ENCODE measurements around the gene TMED7.

TMED7 gene

DNA sequence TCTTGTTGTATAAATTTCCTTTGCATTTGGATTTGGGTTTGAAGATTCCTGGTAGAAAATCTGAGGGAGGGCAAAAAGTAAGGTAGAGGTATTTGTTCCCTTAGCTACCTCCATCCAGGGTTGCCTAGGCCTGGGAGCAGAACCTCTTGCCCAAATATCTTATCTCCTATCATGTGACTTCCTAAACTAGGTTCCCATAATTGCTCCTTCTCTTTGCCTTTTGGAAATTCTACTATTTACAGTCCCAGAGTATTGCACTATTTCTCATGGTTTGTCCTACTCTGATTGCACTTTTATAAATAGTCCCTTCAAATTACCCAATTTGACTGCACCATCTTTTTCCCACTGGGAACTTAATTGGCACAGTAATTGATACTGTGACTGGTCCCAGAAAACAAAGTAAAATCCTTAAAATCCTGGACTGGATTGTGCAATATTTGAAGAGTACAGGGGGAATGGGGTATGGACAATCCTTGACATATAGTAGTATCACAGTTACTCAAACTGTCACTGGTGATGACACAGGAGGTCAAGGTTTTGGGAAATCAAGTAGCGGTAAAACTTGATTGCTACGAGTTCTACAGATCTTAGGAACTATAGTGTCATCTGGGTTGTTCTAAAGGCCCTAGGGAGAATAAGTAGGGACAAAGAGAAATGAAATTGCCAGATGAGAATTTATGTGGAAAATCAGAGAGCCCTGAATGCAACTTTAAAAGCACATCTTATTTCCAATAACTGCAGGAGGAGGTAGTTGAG lies 31.5 kb upstream of the TMED7 start:
- H3K4me1 ChIP-seq (ENCODE audit: insufficient read depth, low read length): no peaks in the 10 kb centered on the region
- H3K4me2 ChIP-seq (ENCODE audit: insufficient read depth, low read length): no peak overlapping the region
- H3K27me3 ChIP-seq (ENCODE audit: insufficient read depth, low read length, poor library complexity): peaks cover 4% of the 10 kb centered on the region
- H3K79me2 ChIP-seq (ENCODE audit: insufficient read depth, low read length): no peaks in the 10 kb centered on the region
- DNase-seq: no peak
- no peaks in the 10 kb centered on the region for H3K36me3 ChIP-seq (ENCODE audit: insufficient read depth, low read length)
- TF ChIP-seq EZH2 (IDR thresholded peaks at IDR 0.05; ENCODE audit: borderline replicate concordance, low read depth, low read length, severe bottlenecking): no peak
- no peak for TF ChIP-seq CTCF (IDR thresholded peaks at IDR 0.05; ENCODE audit: borderline replicate concordance, extremely low read depth, low read length, poor library complexity, severe bottlenecking)
- no peak for ATAC-seq (ENCODE audit: insufficient read depth, low read depth)
- H3K9me3 ChIP-seq (ENCODE audit: insufficient read depth, low read length, severe bottlenecking): no peaks in the 10 kb centered on the region
- H3K9ac ChIP-seq (ENCODE audit: low read depth, low read length): no peak overlapping the region
- H3K27ac ChIP-seq (ENCODE audit: low read length): no peak overlapping the region
- no peak overlapping the region for H2AFZ ChIP-seq (ENCODE audit: low read depth, low read length)
- no peak overlapping the region for H3K4me3 ChIP-seq (ENCODE audit: low read depth in 1 of 2, low read length in 2 of 2)
- no peaks in the 10 kb centered on the region for H4K20me1 ChIP-seq (ENCODE audit: insufficient read depth, low read length)

GRCh38 chr5:115656404-115656803 lies 30.6 kb upstream of the TMED7 start:
- H3K9me3 ChIP-seq (ENCODE audit: insufficient read depth, low read length, severe bottlenecking): no peaks in the 10 kb centered on the region
- no peaks in the 10 kb centered on the region for H3K36me3 ChIP-seq (ENCODE audit: insufficient read depth, low read length)
- no peak overlapping the region for H3K4me3 ChIP-seq (ENCODE audit: low read depth in 1 of 2, low read length in 2 of 2)
- TF ChIP-seq EZH2 (IDR thresholded peaks at IDR 0.05; ENCODE audit: borderline replicate concordance, low read depth, low read length, severe bottlenecking) (no peak), CTCF (IDR thresholded peaks at IDR 0.05; ENCODE audit: borderline replicate concordance, extremely low read depth, low read length, poor library complexity, severe bottlenecking) (no peak)
- H3K4me1 ChIP-seq (ENCODE audit: insufficient read depth, low read length): no peaks in the 10 kb centered on the region
- DNase-seq (no peak), ATAC-seq (ENCODE audit: insufficient read depth, low read depth) (no peak)
- H2AFZ ChIP-seq (ENCODE audit: low read depth, low read length): no peak overlapping the region
- no peaks in the 10 kb centered on the region for H4K20me1 ChIP-seq (ENCODE audit: insufficient read depth, low read length)
- H3K27me3 ChIP-seq (ENCODE audit: insufficient read depth, low read length, poor library complexity): peaks cover 4% of the 10 kb centered on the region
- no peaks in the 10 kb centered on the region for H3K79me2 ChIP-seq (ENCODE audit: insufficient read depth, low read length)
- no peak overlapping the region for H3K9ac ChIP-seq (ENCODE audit: low read depth, low read length)
- no peak overlapping the region for H3K4me2 ChIP-seq (ENCODE audit: insufficient read depth, low read length)
- H3K27ac ChIP-seq (ENCODE audit: low read length): no peak overlapping the region

DNA sequence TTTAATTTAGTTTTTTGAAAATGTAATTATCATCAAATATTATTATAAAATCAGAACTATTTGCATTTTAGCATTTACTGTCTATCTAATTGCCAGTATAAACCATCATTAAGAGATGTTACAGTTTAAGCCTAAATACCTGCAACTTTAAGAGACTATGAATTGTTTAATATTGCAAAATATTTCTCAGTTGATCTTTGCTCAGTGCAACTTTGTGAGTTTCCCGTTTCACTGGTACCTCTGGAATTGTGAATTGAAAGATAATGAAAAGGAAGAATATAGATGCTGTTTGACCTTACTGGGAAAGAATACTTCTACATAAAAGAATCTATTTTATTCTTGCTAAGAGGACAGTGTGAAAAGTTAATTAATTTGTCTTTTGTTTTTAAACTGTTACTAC lies 30.2 kb upstream of the TMED7 start:
- Histone ChIP-seq H3K4me2 (ENCODE audit: insufficient read depth, low read length) (no peak overlapping the region), H3K9ac (ENCODE audit: low read depth, low read length) (no peak overlapping the region), H3K4me3 (ENCODE audit: low read depth in 1 of 2, low read length in 2 of 2) (no peak overlapping the region), H3K4me1 (ENCODE audit: insufficient read depth, low read length) (no peaks in the 10 kb centered on the region), H3K79me2 (ENCODE audit: insufficient read depth, low read length) (no peaks in the 10 kb centered on the region), H3K27ac (ENCODE audit: low read length) (no peak overlapping the region), H3K9me3 (ENCODE audit: insufficient read depth, low read length, severe bottlenecking) (no peaks in the 10 kb centered on the region), H4K20me1 (ENCODE audit: insufficient read depth, low read length) (no peaks in the 10 kb centered on the region), H2AFZ (ENCODE audit: low read depth, low read length) (no peak overlapping the region), H3K36me3 (ENCODE audit: insufficient read depth, low read length) (no peaks in the 10 kb centered on the region), H3K27me3 (ENCODE audit: insufficient read depth, low read length, poor library complexity) (peaks cover 4% of the 10 kb centered on the region)
- ATAC-seq (ENCODE audit: insufficient read depth, low read depth) (no peak), DNase-seq (no peak)
- TF ChIP-seq EZH2 (IDR thresholded peaks at IDR 0.05; ENCODE audit: borderline replicate concordance, low read depth, low read length, severe bottlenecking) (no peak), CTCF (IDR thresholded peaks at IDR 0.05; ENCODE audit: borderline replicate concordance, extremely low read depth, low read length, poor library complexity, severe bottlenecking) (no peak)

Measured in DND-41 (cell line).